Activated T-cell treated with anti-CD3 and anti-CD28 coated beads, Interleukin-2, amount 50 U/mL, for 72 hours (primary cell): ENCODE measurements around the gene AGO3. TPM values are rescaled to one million over a fixed set of nuclear protein-coding genes. Genes with fewer than 3 reads are reported as not detected.

Experiments
- ATAC-seq, 2 donors: fragments of 150-1000 bp; cut with Tn5 transposase; replicated peaks in 1 of 2; 2 replicates each; pipeline ENCODE4 v1.10.0; 2021; ENCODE audit warnings: moderate library complexity in 2 of 2, mild to moderate bottlenecking in 1 of 2
- DNase-seq, 2 donors: peaks; one replicate each; pipeline ENCODE4 v3.0.0; 2021 to 2022; ENCODE audit warnings: mixed read lengths in 1 of 2
- H3K27ac Mint-ChIP-seq: one replicate; pipeline ENCODE4 v1.8.0; 2022; ENCODE audit warnings: mild to moderate bottlenecking, moderate library complexity, mixed read lengths
- H3K27me3 Mint-ChIP-seq: one replicate; pipeline ENCODE4 v1.8.0; 2022; ENCODE audit warnings: low read depth, mixed read lengths
- H3K36me3 Mint-ChIP-seq, 2 donors: one replicate each; pipeline ENCODE4 v1.8.0; 2022; ENCODE audit warnings: mixed read lengths in 2 of 2, mild to moderate bottlenecking in 1 of 2; ENCODE audit not compliant: insufficient read depth in 2 of 2
- H3K4me1 Mint-ChIP-seq: one replicate; pipeline ENCODE4 v1.8.0; 2022; ENCODE audit warnings: low read depth, mixed read lengths
- H3K4me3 Mint-ChIP-seq, 2 donors: one replicate each; pipeline ENCODE4 v1.8.0; 2022; ENCODE audit warnings: mild to moderate bottlenecking in 2 of 2, mixed read lengths in 2 of 2, moderate library complexity in 2 of 2
- H3K9me3 Mint-ChIP-seq, 2 donors: one replicate each; pipeline ENCODE4 v1.8.0; 2022; ENCODE audit warnings: mixed read lengths in 2 of 2
- total RNA-seq, 2 donors: library from RNA; stranded (reverse); gene quantifications; one replicate each; pipeline ENCODE4 v1.2.3, GENCODE V29; 2022

The AGO3 gene
- total RNA-seq, 2 donors from 2014 or later: 30.1 to 35.9 TPM

DNA sequence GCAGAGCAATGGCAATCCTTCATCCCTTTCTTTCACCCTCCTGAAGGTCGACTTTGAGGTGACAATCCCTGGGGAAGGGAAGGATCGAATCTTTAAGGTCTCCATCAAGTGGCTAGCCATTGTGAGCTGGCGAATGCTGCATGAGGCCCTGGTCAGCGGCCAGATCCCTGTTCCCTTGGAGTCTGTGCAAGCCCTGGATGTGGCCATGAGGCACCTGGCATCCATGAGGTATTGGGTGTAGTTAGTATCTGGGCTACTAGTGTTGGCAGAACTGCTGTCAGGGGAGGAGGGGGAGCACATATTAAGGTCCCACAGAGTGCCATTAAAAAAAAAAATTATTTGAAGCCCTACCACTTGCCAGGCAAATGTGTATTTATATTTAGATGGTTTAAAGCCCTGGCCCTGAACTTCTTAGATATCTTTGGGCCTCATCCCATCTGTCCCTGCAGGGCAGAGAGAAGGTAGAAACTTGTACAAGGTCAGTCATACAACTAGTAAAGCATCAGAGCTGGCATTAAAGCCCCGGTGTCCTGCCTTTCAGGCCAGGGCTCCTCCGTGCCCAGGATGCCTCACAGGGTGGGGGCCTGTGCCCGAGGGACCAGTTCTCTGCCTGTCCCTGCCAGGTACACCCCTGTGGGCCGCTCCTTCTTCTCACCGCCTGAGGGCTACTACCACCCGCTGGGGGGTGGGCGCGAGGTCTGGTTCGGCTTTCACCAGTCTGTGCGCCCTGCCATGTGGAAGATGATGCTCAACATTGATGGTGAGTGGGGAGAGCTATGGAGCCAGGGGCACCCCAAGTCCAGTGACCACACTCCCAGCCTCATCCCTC is 37.6 kb upstream of the AGO3 start:
- no peak overlapping the region for H3K27ac Mint-ChIP-seq
- H3K27me3 Mint-ChIP-seq: no peaks in the 10 kb centered on the region
- no peak for DNase-seq
- H3K9me3 Mint-ChIP-seq: no peaks in the 10 kb centered on the region
- ATAC-seq: no peak
- peaks cover 5% of the 10 kb centered on the region for H3K4me1 Mint-ChIP-seq
- no peak overlapping the region for H3K4me3 Mint-ChIP-seq
- H3K36me3 Mint-ChIP-seq: peaks cover 3 to 16% of the 10 kb centered on the region in 2 donors

GRCh38 chr1:35894183-35894582 is 36.7 kb upstream of the AGO3 start:
- H3K27me3 Mint-ChIP-seq: no peaks in the 10 kb centered on the region
- no peaks in the 10 kb centered on the region for H3K9me3 Mint-ChIP-seq
- no peak for ATAC-seq
- peaks cover 2 to 13% of the 10 kb centered on the region in 2 donors for H3K36me3 Mint-ChIP-seq
- H3K4me3 Mint-ChIP-seq: no peak overlapping the region
- DNase-seq: no peak
- no peak overlapping the region for H3K27ac Mint-ChIP-seq
- H3K4me1 Mint-ChIP-seq: peaks cover 5% of the 10 kb centered on the region

DNA sequence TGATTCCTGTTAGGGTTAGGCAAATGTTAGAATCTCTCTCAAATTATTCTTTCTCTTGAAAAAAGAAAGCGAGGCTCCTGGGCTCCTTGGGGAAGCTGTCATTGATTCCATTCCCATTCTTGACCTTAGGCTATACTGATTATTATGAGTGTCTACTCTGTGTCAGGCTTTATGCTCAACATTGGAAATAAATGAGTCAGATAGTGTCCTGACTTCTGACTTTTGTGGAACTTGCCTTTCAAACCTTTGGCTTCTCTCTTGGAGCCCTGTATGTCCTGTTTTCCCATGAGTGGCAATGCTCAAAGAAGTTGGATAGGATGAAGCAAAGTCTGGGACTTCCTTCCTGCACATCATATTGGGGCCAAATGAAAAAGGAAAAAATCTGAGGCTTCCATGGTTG is 36.2 kb upstream of the AGO3 start:
- Mint-ChIP-seq H3K36me3 (peaks cover 2 to 13% of the 10 kb centered on the region in 2 donors), H3K9me3 (no peaks in the 10 kb centered on the region), H3K27ac (no peak overlapping the region), H3K4me3 (no peak overlapping the region), H3K4me1 (peaks cover 5% of the 10 kb centered on the region), H3K27me3 (no peaks in the 10 kb centered on the region)
- DNase-seq (no peak), ATAC-seq (no peak)

GRCh38 chr1:35899941-35900340 is 31.0 kb upstream of the AGO3 start:
- Mint-ChIP-seq H3K4me1 (no peaks in the 10 kb centered on the region), H3K27me3 (no peaks in the 10 kb centered on the region), H3K27ac (peak overlapping the region; percentile 31), H3K4me3 (no peak overlapping the region), H3K36me3 (peaks cover 2 to 21% of the 10 kb centered on the region in 2 donors), H3K9me3 (no peaks in the 10 kb centered on the region)
- ATAC-seq (no peak), DNase-seq (no peak)

- no peak overlapping the region for H3K27ac Mint-ChIP-seq
Observed at GRCh38 chr1:35901235-35901634, 29.7 kb upstream of the AGO3 start.

GRCh38 chr1:35902671-35903070 is 28.2 kb upstream of the AGO3 start:
- Mint-ChIP-seq H3K9me3 (no peaks in the 10 kb centered on the region), H3K27ac (no peak overlapping the region), H3K36me3 (peaks cover 2 to 18% of the 10 kb centered on the region in 2 donors), H3K4me1 (no peaks in the 10 kb centered on the region), H3K4me3 (no peak overlapping the region), H3K27me3 (no peaks in the 10 kb centered on the region)
- DNase-seq (no peak), ATAC-seq (no peak)

More at GRCh38 chr1:35901235-35901634, 29.7 kb upstream of the AGO3 start:
- peaks cover 2 to 20% of the 10 kb centered on the region in 2 donors for H3K36me3 Mint-ChIP-seq
- no peaks in the 10 kb centered on the region for H3K4me1 Mint-ChIP-seq
- H3K9me3 Mint-ChIP-seq: no peaks in the 10 kb centered on the region
- ATAC-seq (no peak), DNase-seq (no peak)
- no peak overlapping the region for H3K4me3 Mint-ChIP-seq
- no peaks in the 10 kb centered on the region for H3K27me3 Mint-ChIP-seq

- no peak overlapping the region for H3K27ac Mint-ChIP-seq
- no peaks in the 10 kb centered on the region for H3K9me3 Mint-ChIP-seq
- no peaks in the 10 kb centered on the region for H3K4me1 Mint-ChIP-seq
- no peak for ATAC-seq
- H3K27me3 Mint-ChIP-seq: no peaks in the 10 kb centered on the region
- no peak overlapping the region for H3K4me3 Mint-ChIP-seq
- DNase-seq: no peak
- H3K36me3 Mint-ChIP-seq: peaks cover 15 to 33% of the 10 kb centered on the region in 2 donors
Observed at GRCh38 chr1:35914717-35915116, 16.2 kb upstream of the AGO3 start.

DNA sequence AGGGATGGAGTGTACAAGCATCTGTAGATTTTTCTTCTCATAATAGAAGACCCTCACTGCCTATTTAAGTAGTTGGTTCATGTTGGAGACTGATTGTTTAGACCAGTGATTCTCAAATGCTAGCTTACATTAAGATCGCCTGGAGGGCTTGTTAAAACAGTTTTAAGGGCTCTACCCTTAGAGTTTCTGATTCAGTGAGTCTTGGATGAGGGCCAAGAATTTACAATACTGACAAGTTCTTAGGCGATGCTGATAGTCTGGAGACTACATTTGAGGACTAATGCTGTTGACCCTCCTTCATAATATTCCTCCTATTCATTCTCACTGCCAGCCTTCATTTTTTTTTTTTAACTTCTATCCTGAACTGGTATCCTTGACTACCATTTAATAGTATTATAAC is 15.2 kb upstream of the AGO3 start:
- H3K36me3 Mint-ChIP-seq: peaks cover 15 to 32% of the 10 kb centered on the region in 2 donors
- ATAC-seq (no peak), DNase-seq (no peak)
- H3K9me3 Mint-ChIP-seq: no peaks in the 10 kb centered on the region
- no peaks in the 10 kb centered on the region for H3K4me1 Mint-ChIP-seq
- H3K27me3 Mint-ChIP-seq: no peaks in the 10 kb centered on the region
- no peak overlapping the region for H3K27ac Mint-ChIP-seq
- no peak overlapping the region for H3K4me3 Mint-ChIP-seq

DNA sequence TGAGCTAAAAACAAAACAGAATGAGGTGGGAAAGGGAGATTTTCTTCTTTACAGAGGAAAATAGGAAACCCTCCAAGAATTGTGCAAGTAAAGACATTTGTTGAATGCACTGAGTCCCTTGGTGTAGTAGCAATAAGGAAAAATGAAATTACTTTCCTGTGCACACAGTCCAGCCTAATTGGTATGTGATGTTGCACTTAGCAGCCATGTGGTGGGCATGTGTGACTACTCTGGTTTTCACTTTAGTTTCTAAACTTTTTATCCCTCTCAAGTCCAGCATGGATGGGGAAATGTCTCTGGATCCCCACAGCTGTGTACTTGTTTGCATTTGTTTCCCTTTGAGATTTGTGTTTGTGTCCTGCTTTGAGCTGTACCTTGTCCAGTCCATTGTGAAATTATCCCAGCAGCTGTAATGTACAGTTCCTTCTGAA is 7.1 kb upstream of the AGO3 start:
- no peak for DNase-seq
- H3K27ac Mint-ChIP-seq: no peak overlapping the region

DNA sequence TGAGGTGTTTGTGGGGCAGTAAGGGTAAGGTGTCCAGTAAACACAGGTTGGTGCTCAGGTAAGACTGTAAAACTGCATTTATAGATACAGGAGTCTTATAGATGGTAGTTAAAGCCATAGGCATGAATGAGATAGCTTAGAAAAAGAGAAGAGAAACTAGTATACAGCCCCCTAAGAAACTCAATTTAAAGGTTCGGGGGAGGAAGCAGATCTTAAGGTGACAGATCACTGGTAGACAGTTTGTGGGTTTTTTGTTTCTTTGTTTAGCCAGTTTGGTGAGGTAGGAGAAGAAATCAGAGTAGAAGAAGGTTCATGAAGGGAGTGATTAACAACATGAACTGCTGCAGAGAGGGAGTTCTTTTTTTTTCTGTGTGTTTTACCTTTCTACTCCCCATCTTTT is 6.1 kb upstream of the AGO3 start:
- H3K27me3 Mint-ChIP-seq: no peaks in the 10 kb centered on the region

More for the DNA sequence above, 7.1 kb upstream of the AGO3 start:
- H3K36me3 Mint-ChIP-seq: peaks cover 2 to 4% of the 10 kb centered on the region in 2 donors
- H3K4me1 Mint-ChIP-seq: no peaks in the 10 kb centered on the region
- no peak overlapping the region for H3K4me3 Mint-ChIP-seq
- no peaks in the 10 kb centered on the region for H3K27me3 Mint-ChIP-seq
- ATAC-seq: no peak
- H3K9me3 Mint-ChIP-seq: no peaks in the 10 kb centered on the region

GRCh38 chr1:35925741-35926140 is 5.2 kb upstream of the AGO3 start:
- no peak overlapping the region for H3K4me3 Mint-ChIP-seq
- DNase-seq (no peak), ATAC-seq (no peak)
- H3K27me3 Mint-ChIP-seq: no peaks in the 10 kb centered on the region
- H3K27ac Mint-ChIP-seq: no peak overlapping the region
- H3K36me3 Mint-ChIP-seq: peaks cover 0 to 2% of the 10 kb centered on the region in 2 donors
- no peaks in the 10 kb centered on the region for H3K9me3 Mint-ChIP-seq
- peaks cover 15% of the 10 kb centered on the region for H3K4me1 Mint-ChIP-seq

More for the DNA sequence above, 6.1 kb upstream of the AGO3 start:
- no peak for DNase-seq
- no peak for ATAC-seq
- Mint-ChIP-seq H3K27ac (no peak overlapping the region), H3K36me3 (peaks cover 0 to 2% of the 10 kb centered on the region in 2 donors), H3K9me3 (no peaks in the 10 kb centered on the region), H3K4me3 (no peak overlapping the region), H3K4me1 (peaks cover 10% of the 10 kb centered on the region)

GRCh38 chr1:35927472-35927871 is 3.4 kb upstream of the AGO3 start:
- H3K4me3 Mint-ChIP-seq: no peak overlapping the region
- H3K36me3 Mint-ChIP-seq: peaks cover 0 to 2% of the 10 kb centered on the region in 2 donors
- H3K4me1 Mint-ChIP-seq: peaks cover 26% of the 10 kb centered on the region
- H3K27me3 Mint-ChIP-seq: no peaks in the 10 kb centered on the region
- DNase-seq (no peak), ATAC-seq (no peak)
- H3K9me3 Mint-ChIP-seq: no peaks in the 10 kb centered on the region
- no peak overlapping the region for H3K27ac Mint-ChIP-seq

DNA sequence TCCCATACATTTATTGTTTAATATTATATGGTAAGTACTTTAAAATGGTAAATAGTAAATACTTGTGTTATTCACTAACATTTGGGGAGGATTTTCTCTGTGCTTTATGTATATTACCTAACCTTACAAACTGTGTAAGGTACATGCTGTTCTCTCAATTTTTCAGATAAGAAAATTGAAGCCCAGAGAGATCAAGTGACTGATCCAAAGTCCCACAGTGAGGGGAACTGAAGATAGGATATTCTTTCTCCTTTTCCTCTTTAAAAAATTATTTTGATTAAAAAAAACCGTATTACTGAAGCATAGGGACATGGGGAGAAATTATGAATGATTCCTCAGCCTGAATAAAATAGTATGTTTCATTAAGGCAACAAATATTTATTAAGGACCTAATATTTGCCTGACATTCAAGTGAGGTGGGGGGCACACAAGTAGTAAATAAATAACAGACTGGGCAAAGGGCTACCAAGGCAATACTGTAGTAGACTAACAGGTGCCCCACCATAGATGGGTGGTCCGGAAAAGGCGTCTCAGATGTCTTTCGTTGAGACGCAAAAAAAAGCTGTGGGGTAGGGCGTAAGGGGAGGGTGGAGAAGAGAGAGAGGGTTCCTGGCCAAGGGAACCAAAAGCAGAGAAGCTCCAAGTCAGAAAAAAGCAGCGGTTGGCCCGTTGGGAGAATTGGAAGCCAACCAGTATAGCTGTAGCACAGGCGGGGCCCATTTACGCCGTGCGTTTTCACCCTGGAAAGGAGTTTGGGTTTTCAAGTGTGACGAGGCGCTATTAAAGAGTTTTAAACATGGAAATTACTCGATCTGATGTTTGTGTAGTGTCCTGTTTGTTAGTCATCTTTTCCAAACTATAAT is 944 bp upstream of the AGO3 start:
- DNase-seq: peak; percentile 25 to 40
- H3K27ac Mint-ChIP-seq: peak overlapping the region; percentile 98
- H3K27me3 Mint-ChIP-seq: no peaks in the 10 kb centered on the region
- peaks cover 41% of the 10 kb centered on the region for H3K4me1 Mint-ChIP-seq
- peak overlapping the region; percentile 91 to 94 for H3K4me3 Mint-ChIP-seq
- peaks cover 0 to 3% of the 10 kb centered on the region in 2 donors for H3K36me3 Mint-ChIP-seq
- ATAC-seq: peak in 1 of 2 donors; percentile 3
- H3K9me3 Mint-ChIP-seq: no peaks in the 10 kb centered on the region
